ENCODE data around the gene SLC9A9. TPM values are rescaled to one million over a fixed set of nuclear protein-coding genes. Genes with fewer than 3 reads are reported as not detected.

The SLC9A9 gene
- total and polyA plus RNA-seq, 4 donors: 3.3 to 15.0 (median 6.1) TPM

DNA sequence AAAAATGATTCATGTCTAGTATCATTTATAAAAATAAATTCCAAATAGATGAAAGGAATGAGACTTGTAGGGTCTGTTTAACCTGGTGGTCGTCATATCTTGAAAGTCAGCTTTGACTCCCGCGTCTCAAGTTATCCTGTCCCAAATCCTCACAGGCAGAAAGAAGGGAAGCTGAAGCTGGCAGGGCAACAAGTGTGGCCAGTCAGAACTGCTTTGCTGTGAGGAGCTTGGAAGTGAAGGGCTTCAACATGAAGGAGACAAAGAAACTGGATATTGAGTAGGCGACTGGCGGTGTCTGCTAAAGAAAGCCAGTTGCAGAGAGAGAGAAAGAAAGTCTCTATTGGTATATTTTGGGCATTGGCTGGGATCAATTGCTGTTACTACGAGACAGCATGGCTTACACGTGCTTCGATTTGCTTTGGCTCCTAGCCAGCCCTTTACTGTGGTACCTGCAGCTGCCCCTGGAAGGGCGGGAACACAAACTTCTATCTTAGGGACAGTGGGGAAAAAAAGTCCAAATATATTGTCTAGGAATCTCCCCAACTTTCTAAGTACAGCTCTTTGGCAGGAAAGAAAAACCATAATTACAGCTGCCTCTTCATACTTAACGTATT is 621.5 kb downstream of the SLC9A9 start:
- no peak for DNase-seq (ENCODE audit: low spot score)
- Histone ChIP-seq H3K9me3 (ENCODE audit: control insufficient read depth in 4 of 4, low read length in 3 of 4) (no peaks in the 10 kb centered on the region), H3K9ac (ENCODE audit: low read depth in 1 of 2, low read length in 2 of 2) (no peak overlapping the region), H3K4me1 (ENCODE audit: control insufficient read depth in 4 of 4, insufficient read depth in 4 of 4, low read length in 3 of 4) (peaks cover 0 to 6% (median 3%) of the 10 kb centered on the region in 4 donors), H3K27me3 (ENCODE audit: control insufficient read depth in 4 of 4, insufficient read depth in 4 of 4, low read length in 3 of 4) (no peaks in the 10 kb centered on the region), H3K36me3 (ENCODE audit: control insufficient read depth in 4 of 4, insufficient read depth in 3 of 4, low read depth in 1 of 4, low read length in 3 of 4) (no peaks in the 10 kb centered on the region), H3K4me3 (ENCODE audit: low read depth in 1 of 3, low read length in 3 of 3) (no peak overlapping the region), H3K27ac (ENCODE audit: low read depth in 1 of 2, low read length in 2 of 2) (no peak overlapping the region)
- TF ChIP-seq HNF4G (IDR thresholded peaks at IDR 0.05) (no peak), NR2F2 (IDR thresholded peaks at IDR 0.05) (no peak), TAF1 (conservative IDR thresholded peaks at IDR 0.05) (no peak)
- TF ChIP-seq, protein P1, sequence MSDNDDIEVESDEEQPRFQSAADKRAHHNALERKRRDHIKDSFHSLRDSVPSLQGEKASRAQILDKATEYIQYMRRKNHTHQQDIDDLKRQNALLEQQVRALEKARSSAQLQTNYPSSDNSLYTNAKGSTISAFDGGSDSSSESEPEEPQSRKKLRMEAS (IDR thresholded peaks at IDR 0.05): no peak
- TF ChIP-seq, protein P2, sequence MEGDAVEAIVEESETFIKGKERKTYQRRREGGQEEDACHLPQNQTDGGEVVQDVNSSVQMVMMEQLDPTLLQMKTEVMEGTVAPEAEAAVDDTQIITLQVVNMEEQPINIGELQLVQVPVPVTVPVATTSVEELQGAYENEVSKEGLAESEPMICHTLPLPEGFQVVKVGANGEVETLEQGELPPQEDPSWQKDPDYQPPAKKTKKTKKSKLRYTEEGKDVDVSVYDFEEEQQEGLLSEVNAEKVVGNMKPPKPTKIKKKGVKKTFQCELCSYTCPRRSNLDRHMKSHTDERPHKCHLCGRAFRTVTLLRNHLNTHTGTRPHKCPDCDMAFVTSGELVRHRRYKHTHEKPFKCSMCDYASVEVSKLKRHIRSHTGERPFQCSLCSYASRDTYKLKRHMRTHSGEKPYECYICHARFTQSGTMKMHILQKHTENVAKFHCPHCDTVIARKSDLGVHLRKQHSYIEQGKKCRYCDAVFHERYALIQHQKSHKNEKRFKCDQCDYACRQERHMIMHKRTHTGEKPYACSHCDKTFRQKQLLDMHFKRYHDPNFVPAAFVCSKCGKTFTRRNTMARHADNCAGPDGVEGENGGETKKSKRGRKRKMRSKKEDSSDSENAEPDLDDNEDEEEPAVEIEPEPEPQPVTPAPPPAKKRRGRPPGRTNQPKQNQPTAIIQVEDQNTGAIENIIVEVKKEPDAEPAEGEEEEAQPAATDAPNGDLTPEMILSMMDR (IDR thresholded peaks at IDR 0.05; ENCODE audit: low read depth, low read length, missing input control): no peak
- TF ChIP-seq, protein P3, sequence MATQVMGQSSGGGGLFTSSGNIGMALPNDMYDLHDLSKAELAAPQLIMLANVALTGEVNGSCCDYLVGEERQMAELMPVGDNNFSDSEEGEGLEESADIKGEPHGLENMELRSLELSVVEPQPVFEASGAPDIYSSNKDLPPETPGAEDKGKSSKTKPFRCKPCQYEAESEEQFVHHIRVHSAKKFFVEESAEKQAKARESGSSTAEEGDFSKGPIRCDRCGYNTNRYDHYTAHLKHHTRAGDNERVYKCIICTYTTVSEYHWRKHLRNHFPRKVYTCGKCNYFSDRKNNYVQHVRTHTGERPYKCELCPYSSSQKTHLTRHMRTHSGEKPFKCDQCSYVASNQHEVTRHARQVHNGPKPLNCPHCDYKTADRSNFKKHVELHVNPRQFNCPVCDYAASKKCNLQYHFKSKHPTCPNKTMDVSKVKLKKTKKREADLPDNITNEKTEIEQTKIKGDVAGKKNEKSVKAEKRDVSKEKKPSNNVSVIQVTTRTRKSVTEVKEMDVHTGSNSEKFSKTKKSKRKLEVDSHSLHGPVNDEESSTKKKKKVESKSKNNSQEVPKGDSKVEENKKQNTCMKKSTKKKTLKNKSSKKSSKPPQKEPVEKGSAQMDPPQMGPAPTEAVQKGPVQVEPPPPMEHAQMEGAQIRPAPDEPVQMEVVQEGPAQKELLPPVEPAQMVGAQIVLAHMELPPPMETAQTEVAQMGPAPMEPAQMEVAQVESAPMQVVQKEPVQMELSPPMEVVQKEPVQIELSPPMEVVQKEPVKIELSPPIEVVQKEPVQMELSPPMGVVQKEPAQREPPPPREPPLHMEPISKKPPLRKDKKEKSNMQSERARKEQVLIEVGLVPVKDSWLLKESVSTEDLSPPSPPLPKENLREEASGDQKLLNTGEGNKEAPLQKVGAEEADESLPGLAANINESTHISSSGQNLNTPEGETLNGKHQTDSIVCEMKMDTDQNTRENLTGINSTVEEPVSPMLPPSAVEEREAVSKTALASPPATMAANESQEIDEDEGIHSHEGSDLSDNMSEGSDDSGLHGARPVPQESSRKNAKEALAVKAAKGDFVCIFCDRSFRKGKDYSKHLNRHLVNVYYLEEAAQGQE (IDR thresholded peaks at IDR 0.05): no peak
- WGBS: 54% methylated on average over 10 of the region's 10 CpGs

DNA sequence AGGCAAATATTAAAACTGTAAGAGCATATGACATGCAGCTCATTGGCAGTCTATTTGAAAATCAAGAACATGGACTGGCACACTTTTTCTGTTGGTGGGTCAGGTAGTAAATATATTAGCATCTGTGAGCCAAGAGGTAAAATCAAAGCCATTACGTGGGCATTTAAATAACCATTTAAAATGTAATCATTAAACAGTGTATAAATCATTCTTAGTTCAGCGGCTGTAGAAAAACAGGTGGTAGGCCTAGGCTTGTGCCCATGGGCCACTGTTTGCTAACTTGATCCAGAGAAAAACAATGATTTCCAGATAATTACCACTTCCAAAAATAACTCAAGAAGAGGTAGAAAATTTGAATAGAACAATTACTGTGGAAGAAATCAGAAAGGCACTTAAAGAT is 623.6 kb downstream of the SLC9A9 start:
- WGBS: 92% methylated on average over 2 of the region's 2 CpGs
- Histone ChIP-seq H3K4me3 (ENCODE audit: low read depth in 1 of 3, low read length in 3 of 3) (no peak overlapping the region), H3K27me3 (ENCODE audit: control insufficient read depth in 4 of 4, insufficient read depth in 4 of 4, low read length in 3 of 4) (no peaks in the 10 kb centered on the region), H3K27ac (ENCODE audit: low read depth in 1 of 2, low read length in 2 of 2) (no peak overlapping the region), H3K4me1 (ENCODE audit: control insufficient read depth in 4 of 4, insufficient read depth in 4 of 4, low read length in 3 of 4) (peaks cover 0 to 6% (median 3%) of the 10 kb centered on the region in 4 donors), H3K9me3 (ENCODE audit: control insufficient read depth in 4 of 4, low read length in 3 of 4) (no peaks in the 10 kb centered on the region), H3K9ac (ENCODE audit: low read depth in 1 of 2, low read length in 2 of 2) (no peak overlapping the region), H3K36me3 (ENCODE audit: control insufficient read depth in 4 of 4, insufficient read depth in 3 of 4, low read depth in 1 of 4, low read length in 3 of 4) (no peaks in the 10 kb centered on the region)
- TF ChIP-seq, protein P3 (IDR thresholded peaks at IDR 0.05): no peak
- TF ChIP-seq GABPA (IDR thresholded peaks at IDR 0.05 in 1 of 2, conservative IDR thresholded peaks at IDR 0.05 in 1 of 2) (no peak), YY1 (IDR thresholded peaks at IDR 0.05) (no peak), EGR1 (IDR thresholded peaks at IDR 0.05; ENCODE audit: low read depth in 2 of 2) (no peak), FOXA1 (IDR thresholded peaks at IDR 0.05) (no peak), RAD21 (IDR thresholded peaks at IDR 0.05) (no peak), HNF4A (conservative IDR thresholded peaks at IDR 0.05) (no peak), FOXA2 (IDR thresholded peaks at IDR 0.05) (no peak), RXRA (IDR thresholded peaks at IDR 0.05) (no peak)
- no peak for DNase-seq (ENCODE audit: low spot score)
